ENCODE data around the gene PDLIM1. TPM values are rescaled to one million over a fixed set of nuclear protein-coding genes. Genes with fewer than 3 reads are reported as not detected.

PDLIM1 gene
- total and polyA plus RNA-seq, 2 donors from 2014 or later = 72.9 to 148 TPM

- no peak overlapping the region for H3K9ac ChIP-seq (ENCODE audit: low read length in 3 of 3)
- no peaks in the 10 kb centered on the region for H3K4me1 ChIP-seq (ENCODE audit: control insufficient read depth in 2 of 3, insufficient read depth in 2 of 3, low read depth in 1 of 3, low read length in 3 of 3)
- TF ChIP-seq, protein P1, sequence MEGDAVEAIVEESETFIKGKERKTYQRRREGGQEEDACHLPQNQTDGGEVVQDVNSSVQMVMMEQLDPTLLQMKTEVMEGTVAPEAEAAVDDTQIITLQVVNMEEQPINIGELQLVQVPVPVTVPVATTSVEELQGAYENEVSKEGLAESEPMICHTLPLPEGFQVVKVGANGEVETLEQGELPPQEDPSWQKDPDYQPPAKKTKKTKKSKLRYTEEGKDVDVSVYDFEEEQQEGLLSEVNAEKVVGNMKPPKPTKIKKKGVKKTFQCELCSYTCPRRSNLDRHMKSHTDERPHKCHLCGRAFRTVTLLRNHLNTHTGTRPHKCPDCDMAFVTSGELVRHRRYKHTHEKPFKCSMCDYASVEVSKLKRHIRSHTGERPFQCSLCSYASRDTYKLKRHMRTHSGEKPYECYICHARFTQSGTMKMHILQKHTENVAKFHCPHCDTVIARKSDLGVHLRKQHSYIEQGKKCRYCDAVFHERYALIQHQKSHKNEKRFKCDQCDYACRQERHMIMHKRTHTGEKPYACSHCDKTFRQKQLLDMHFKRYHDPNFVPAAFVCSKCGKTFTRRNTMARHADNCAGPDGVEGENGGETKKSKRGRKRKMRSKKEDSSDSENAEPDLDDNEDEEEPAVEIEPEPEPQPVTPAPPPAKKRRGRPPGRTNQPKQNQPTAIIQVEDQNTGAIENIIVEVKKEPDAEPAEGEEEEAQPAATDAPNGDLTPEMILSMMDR (IDR thresholded peaks at IDR 0.05; ENCODE audit: borderline replicate concordance, extremely low read depth, insufficient read depth) = no peak
- H3K4me3 ChIP-seq (ENCODE audit: low read length in 3 of 3) = no peak overlapping the region
- intact Hi-C loops (cut with DNase I) = no loop called here
- no peak overlapping the region for H3K27ac ChIP-seq (ENCODE audit: low read depth in 2 of 2, low read length in 2 of 2)
- no peaks in the 10 kb centered on the region for H3K36me3 ChIP-seq (ENCODE audit: control insufficient read depth in 2 of 3, insufficient read depth in 3 of 3, low read length in 3 of 3)
- H3K9me3 ChIP-seq (ENCODE audit: control insufficient read depth in 2 of 3, insufficient read depth in 1 of 3, low read length in 3 of 3) = no peaks in the 10 kb centered on the region
- H3K27me3 ChIP-seq (ENCODE audit: control insufficient read depth, insufficient read depth, low read length) = no peaks in the 10 kb centered on the region
- FAIRE-seq (no peak), DNase-seq (no peak)
Observed at GRCh38 chr10:95304463-95304862, 13.7 kb upstream of the PDLIM1 start.

DNA sequence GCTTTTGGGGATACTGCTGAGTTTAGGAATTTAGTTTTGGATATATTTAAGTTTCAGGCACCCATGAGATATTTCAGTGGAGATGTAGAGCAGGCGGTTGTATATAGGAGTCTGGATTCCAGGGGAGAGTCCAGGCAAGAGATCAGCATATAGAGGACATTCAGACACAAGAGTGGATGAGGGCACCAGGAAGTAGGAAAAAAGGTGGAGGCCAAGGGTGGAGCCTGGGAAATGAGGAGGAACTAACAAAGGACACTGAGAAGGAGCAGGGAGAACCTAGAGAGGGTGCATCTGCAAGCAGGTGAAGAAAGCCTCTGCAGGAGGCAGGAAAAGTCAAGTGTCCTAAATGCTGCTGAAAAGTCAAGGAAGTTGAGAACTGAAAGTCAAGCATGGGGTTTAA lies 13.1 kb upstream of the PDLIM1 start:
- no peak overlapping the region for H3K27ac ChIP-seq (ENCODE audit: low read depth in 2 of 2, low read length in 2 of 2)
- no peaks in the 10 kb centered on the region for H3K9me3 ChIP-seq (ENCODE audit: control insufficient read depth in 2 of 3, insufficient read depth in 1 of 3, low read length in 3 of 3)
- H3K27me3 ChIP-seq (ENCODE audit: control insufficient read depth, insufficient read depth, low read length) = no peaks in the 10 kb centered on the region
- DNase-seq (no peak), FAIRE-seq (no peak)
- no peaks in the 10 kb centered on the region for H3K36me3 ChIP-seq (ENCODE audit: control insufficient read depth in 2 of 3, insufficient read depth in 3 of 3, low read length in 3 of 3)
- intact Hi-C loops (cut with DNase I) = no loop called here
- no peaks in the 10 kb centered on the region for H3K4me1 ChIP-seq (ENCODE audit: control insufficient read depth in 2 of 3, insufficient read depth in 2 of 3, low read depth in 1 of 3, low read length in 3 of 3)
- no peak overlapping the region for H3K4me3 ChIP-seq (ENCODE audit: low read length in 3 of 3)
- H3K9ac ChIP-seq (ENCODE audit: low read length in 3 of 3) = no peak overlapping the region
- TF ChIP-seq, protein P1 (IDR thresholded peaks at IDR 0.05; ENCODE audit: borderline replicate concordance, extremely low read depth, insufficient read depth) = no peak

DNA sequence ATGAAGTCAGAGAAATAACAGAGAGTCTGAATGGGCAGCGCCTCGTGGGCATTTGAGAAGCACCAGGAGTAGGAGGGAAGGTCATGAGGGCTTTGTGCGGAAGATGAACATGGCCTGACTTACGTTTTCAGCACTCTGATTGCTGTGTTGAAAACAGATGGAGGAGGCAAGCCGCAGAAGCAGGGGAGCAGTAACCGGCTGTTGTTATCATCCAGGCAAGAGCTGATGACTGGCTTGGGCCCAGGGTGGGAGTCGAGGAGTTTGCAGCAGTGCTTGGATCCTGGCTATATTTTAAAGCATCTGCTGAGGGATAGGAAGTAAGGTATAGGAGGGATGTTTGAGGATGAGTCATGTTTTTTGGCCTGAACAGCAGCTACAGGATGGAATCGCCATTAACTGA lies 12.7 kb upstream of the PDLIM1 start:
- Histone ChIP-seq H3K9me3 (ENCODE audit: control insufficient read depth in 2 of 3, insufficient read depth in 1 of 3, low read length in 3 of 3) (no peaks in the 10 kb centered on the region), H3K36me3 (ENCODE audit: control insufficient read depth in 2 of 3, insufficient read depth in 3 of 3, low read length in 3 of 3) (no peaks in the 10 kb centered on the region), H3K27ac (ENCODE audit: low read depth in 2 of 2, low read length in 2 of 2) (no peak overlapping the region), H3K27me3 (ENCODE audit: control insufficient read depth, insufficient read depth, low read length) (no peaks in the 10 kb centered on the region), H3K4me3 (ENCODE audit: low read length in 3 of 3) (no peak overlapping the region), H3K4me1 (ENCODE audit: control insufficient read depth in 2 of 3, insufficient read depth in 2 of 3, low read depth in 1 of 3, low read length in 3 of 3) (no peaks in the 10 kb centered on the region), H3K9ac (ENCODE audit: low read length in 3 of 3) (no peak overlapping the region)
- TF ChIP-seq, protein P1 (IDR thresholded peaks at IDR 0.05; ENCODE audit: borderline replicate concordance, extremely low read depth, insufficient read depth) = no peak
- no peak for FAIRE-seq
- intact Hi-C loops (cut with DNase I) = no loop called here
- no peak for DNase-seq

DNA sequence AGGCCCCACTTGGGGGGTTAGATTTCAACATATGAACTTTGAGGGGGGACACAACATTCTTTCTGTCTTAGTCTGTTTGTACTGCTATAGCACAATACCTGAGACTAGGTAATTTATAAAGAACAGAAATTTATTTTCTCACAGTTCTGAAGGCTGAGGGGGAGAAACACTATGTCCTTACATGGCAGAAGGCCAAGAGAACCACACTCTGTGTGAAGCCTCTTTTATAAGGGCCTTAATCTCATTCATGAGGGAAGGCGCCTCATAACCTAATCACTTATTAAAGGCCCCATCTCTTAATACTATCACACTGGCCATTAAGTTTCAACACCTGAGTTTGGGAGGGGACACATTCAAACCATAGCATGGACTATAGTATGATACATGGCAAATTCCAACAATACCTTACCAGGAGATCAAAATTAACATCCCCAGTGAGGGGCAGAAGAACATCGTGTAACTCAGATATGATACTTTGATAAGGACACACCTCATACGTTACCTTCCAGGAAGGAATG lies 9.3 kb upstream of the PDLIM1 start:
- Histone ChIP-seq H3K27me3 (ENCODE audit: control insufficient read depth, insufficient read depth, low read length) (no peaks in the 10 kb centered on the region), H3K36me3 (ENCODE audit: control insufficient read depth in 2 of 3, insufficient read depth in 3 of 3, low read length in 3 of 3) (no peaks in the 10 kb centered on the region), H3K4me1 (ENCODE audit: control insufficient read depth in 2 of 3, insufficient read depth in 2 of 3, low read depth in 1 of 3, low read length in 3 of 3) (peaks cover 0 to under 1% (median 0%) of the 10 kb centered on the region in 3 donors), H3K9me3 (ENCODE audit: control insufficient read depth in 2 of 3, insufficient read depth in 1 of 3, low read length in 3 of 3) (no peaks in the 10 kb centered on the region), H3K27ac (ENCODE audit: low read depth in 2 of 2, low read length in 2 of 2) (no peak overlapping the region), H3K4me3 (ENCODE audit: low read length in 3 of 3) (no peak overlapping the region), H3K9ac (ENCODE audit: low read length in 3 of 3) (no peak overlapping the region)
- TF ChIP-seq, protein P1 (IDR thresholded peaks at IDR 0.05; ENCODE audit: borderline replicate concordance, extremely low read depth, insufficient read depth) = no peak
- FAIRE-seq (no peak), DNase-seq (no peak)
- intact Hi-C loops (cut with DNase I) = no loop called here

Data from kidney (tissue), 14 donors.